ENCODE measurements around the gene MYH4. TPM values are rescaled to one million over a fixed set of nuclear protein-coding genes. Genes with fewer than 3 reads are reported as not detected.

Gene MYH4
- polyA plus RNA-seq, 1 donor from 2014 or later, result not detected

DNA sequence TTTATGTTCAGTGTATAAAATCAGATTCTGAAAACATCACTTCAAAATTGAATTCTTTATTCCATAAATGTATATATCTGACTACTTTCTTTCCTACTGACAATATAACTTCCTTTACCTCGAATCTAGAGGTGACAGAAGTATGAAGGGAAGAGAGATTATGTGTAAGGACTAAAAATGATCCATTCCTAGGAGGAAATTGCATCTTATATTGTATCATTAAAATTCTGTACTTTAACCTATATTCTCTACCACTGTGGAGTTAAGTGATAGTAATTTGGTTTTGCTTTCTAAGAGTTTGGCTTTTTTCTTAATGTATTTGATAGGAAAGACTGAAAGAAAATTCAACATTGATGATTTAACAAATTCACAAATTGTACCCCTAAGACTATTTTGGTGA is 11.4 kb downstream of the MYH4 start:
- Mint-ChIP-seq H3K4me1 (no peaks in the 10 kb centered on the region), H3K27ac (no peak overlapping the region), H3K9me3 (peaks cover 0 to 2% (median 2%) of the 10 kb centered on the region in 3 donors), H3K27me3 (peaks cover 4% of the 10 kb centered on the region), H3K4me3 (no peak overlapping the region), H3K36me3 (no peaks in the 10 kb centered on the region)

DNA sequence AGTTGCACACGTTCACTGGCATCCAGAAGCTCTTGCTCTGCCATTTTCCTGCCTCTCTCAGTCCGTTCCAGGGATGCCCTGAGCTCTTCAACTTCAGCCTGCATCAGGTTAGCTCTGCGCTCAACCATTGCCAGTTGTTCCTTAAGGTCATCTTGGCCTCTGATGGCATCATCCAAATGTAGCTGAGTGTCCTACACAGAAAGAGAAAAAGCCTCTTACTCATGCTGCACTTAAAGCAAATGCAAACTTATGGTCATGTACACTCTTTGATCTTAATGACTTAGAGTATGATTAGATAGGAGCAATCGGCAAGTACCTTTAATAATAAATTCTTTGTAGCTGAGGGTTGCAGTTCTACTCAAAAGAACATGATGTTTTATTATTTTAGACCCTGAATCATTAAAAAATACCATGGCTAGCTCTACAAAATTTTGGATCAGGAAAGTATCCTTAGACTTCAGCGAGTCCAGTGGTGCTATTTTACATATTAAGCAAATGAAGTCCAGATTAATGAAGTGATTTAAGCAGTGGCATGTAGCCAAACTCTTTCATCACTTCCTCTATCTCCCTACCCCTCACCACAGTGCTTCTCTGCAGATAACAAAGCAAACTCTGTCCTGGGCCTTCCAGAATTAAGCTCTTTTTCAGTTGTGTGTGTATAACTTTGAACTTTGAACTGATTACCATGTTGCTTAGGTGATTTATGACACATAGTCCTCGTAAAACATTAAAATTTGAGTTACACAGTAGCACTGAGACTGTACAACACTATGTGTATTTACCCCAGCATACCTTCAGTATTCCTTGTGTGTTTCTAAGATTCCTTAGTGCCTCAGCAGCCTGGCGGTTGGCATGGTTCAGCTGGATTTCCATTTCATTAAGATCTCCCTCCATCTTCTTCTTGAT is 22.1 kb downstream of the MYH4 start:
- Mint-ChIP-seq H3K36me3 (no peaks in the 10 kb centered on the region), H3K9me3 (peaks cover 0 to 6% (median 0%) of the 10 kb centered on the region in 3 donors), H3K27ac (no peak overlapping the region), H3K4me3 (no peak overlapping the region), H3K4me1 (no peaks in the 10 kb centered on the region), H3K27me3 (peaks cover 4% of the 10 kb centered on the region)

DNA sequence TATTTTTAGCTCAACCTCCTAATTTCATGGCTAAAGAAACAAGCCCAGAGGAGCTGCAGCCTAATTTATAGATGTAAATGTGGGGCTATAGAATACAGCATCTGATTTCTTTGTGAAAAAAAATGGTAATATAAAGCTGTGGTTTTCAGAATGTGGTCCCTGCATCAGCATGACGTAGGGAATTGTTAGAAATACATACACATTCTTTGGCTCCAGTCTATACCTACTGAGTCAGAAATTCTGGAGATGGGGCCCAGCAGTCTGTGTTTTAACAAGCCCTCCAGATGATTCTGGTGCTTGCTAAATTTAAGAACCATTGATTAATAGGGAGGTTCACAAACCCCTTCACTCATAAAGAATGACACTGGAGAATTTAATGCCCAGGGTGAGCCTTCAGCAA is 29.5 kb downstream of the MYH4 start:
- peaks cover 9% of the 10 kb centered on the region for H3K27me3 Mint-ChIP-seq
- H3K9me3 Mint-ChIP-seq, result peaks cover 0 to 15% (median 2%) of the 10 kb centered on the region in 3 donors
- H3K36me3 Mint-ChIP-seq, result no peaks in the 10 kb centered on the region
- no peak overlapping the region for H3K4me3 Mint-ChIP-seq
- no peaks in the 10 kb centered on the region for H3K4me1 Mint-ChIP-seq
- no peak overlapping the region for H3K27ac Mint-ChIP-seq

DNA sequence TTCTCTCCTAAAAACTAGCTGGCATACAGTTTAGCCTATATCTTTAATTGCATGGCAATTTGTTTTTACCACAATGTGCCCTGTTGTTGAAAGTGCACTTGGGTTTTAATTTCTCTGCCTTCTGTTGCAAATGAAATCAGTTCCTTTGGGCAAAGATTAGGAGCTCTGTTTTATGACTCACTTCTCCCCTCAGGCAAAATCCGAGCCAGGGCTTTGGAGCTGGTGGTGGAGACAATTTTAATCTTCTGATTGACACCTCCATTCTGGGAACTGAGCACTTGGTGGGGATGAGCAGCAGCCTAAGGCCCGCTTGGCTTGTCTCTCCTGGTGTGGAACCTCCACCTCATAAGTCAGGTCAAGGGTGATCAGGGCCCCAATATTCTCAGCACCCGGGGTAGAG is 34.3 kb downstream of the MYH4 start:
- no peak overlapping the region for H3K4me3 Mint-ChIP-seq
- H3K27me3 Mint-ChIP-seq, result peaks cover 9% of the 10 kb centered on the region

DNA sequence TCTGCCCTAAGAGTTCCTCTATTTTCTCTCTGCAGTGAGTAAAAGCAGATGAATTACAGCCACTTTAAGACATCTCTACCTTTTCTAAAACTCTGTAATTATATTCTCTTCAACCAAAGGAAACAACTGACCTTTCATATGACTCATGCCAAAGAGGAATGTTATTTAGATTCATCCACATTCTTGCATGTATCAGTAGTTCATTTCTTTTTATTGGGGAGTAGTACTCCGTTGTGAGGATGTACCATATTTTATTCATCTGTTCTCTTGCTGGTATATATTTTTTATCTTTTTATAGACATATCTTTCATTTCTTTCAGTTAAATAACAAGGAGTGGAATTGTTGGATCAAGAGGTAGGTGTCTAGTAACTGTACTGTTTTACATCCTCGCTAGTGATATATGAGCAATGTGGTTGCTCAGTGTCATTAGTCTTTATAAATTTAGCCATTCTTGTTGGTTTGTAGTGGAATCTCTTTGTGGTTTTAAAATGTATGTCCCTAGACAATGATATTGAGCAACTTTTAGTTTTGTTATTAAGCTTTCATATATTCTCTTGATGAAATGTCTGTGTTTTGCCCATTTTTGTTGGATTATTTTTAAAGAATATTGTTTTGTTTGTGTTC is 39.8 kb downstream of the MYH4 start:
- peaks cover 2% of the 10 kb centered on the region for H3K27me3 Mint-ChIP-seq
- H3K27ac Mint-ChIP-seq, result no peak overlapping the region
- H3K9me3 Mint-ChIP-seq, result peaks cover 3 to 16% (median 7%) of the 10 kb centered on the region in 3 donors
- H3K4me1 Mint-ChIP-seq, result no peaks in the 10 kb centered on the region
- H3K36me3 Mint-ChIP-seq, result no peaks in the 10 kb centered on the region
- no peak overlapping the region for H3K4me3 Mint-ChIP-seq

More for the DNA sequence above, 34.3 kb downstream of the MYH4 start:
- no peak overlapping the region for H3K27ac Mint-ChIP-seq
- H3K4me1 Mint-ChIP-seq, result no peaks in the 10 kb centered on the region
- H3K36me3 Mint-ChIP-seq, result no peaks in the 10 kb centered on the region
- peaks cover 3 to 32% (median 7%) of the 10 kb centered on the region in 3 donors for H3K9me3 Mint-ChIP-seq

DNA sequence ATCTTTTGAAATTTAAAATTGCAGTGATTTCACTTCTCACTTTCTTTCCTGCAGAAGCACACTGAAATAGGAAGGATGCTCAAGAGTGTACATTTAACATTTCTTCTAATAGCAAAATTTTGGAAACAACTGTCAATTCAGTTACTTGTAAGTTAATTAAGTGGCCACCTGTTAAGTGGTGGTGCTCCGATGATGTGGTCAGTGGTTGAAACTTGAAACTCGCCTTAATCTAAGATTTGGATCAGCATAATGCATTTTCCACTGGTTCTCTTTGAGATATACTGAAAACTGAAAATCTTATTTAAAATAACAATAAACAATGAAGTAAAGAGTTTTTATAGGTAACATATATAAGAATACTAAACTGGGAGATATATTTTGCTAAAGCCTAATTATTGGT is 40.6 kb downstream of the MYH4 start:
- Mint-ChIP-seq H3K4me3 (no peak overlapping the region), H3K4me1 (no peaks in the 10 kb centered on the region), H3K27me3 (peaks cover 2% of the 10 kb centered on the region), H3K36me3 (no peaks in the 10 kb centered on the region), H3K27ac (no peak overlapping the region), H3K9me3 (peaks cover 2 to 12% (median 7%) of the 10 kb centered on the region in 3 donors)

DNA sequence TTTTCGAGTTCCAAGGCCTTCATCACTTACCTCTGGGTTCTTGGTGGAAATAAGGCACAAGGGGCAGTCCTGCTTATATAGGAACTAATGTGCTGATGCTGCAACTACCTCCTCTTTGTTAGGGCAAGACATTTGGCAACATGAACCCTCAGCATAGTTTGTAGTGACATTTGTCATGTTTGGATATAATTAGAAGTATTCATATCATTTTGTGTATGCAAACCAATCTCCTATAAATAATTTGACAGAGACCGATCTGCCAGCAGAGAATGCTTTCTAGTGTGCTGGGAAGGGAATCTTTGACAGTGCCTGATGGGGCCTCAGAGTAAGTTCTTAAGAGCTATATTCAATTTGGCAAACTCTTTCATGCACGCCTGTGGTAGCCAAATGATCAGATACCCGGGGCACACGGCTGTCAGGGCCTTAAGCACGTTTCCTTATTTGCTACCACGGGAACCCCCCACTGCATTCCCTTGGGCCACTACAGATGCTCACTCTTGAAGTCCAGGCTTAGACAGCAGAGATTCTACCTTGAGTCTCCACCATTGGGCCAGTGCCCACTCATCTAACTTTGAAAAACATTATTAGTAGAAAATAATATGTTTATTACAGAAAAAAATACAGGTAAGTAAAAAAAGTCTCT is 47.3 kb downstream of the MYH4 start, which contains the start of gene MYH8:
TSS of gene MYH8 (minus strand) at position 51 of the 643 bp plus-strand sequence. CDS start 1,723 bp downstream, outside the sequence.
- Mint-ChIP-seq H3K4me1 (no peaks in the 10 kb centered on the region), H3K9me3 (no peaks in the 10 kb centered on the region), H3K36me3 (no peaks in the 10 kb centered on the region), H3K27ac (no peak within 1 kb of the TSS), H3K27me3 (no peaks in the 10 kb centered on the region), H3K4me3 (no peak within 1 kb of the TSS)

DNA sequence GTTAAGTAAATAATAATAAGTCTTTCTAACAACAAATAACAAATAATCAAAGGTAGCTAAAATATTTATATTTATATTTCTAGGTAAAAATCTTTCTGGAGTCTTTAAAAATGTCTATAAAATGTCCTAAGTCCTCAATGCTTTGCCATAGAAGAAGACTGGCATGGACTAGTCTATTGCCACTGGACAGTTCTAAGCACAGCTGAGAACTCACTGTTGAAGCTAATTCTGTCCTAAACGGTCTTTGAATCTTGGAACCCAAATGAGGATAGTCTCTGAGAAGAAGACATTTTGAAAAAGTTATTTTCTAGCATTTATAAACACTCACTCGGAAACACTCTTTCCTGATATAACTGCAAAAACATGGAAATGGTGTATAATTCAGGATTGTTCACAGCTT is 48.1 kb downstream of the MYH4 start:
- H3K4me1 Mint-ChIP-seq, result no peaks in the 10 kb centered on the region
- H3K27me3 Mint-ChIP-seq, result no peaks in the 10 kb centered on the region
- H3K36me3 Mint-ChIP-seq, result no peaks in the 10 kb centered on the region
- no peak overlapping the region for H3K4me3 Mint-ChIP-seq
- H3K27ac Mint-ChIP-seq, result no peak overlapping the region
- no peaks in the 10 kb centered on the region for H3K9me3 Mint-ChIP-seq

DNA sequence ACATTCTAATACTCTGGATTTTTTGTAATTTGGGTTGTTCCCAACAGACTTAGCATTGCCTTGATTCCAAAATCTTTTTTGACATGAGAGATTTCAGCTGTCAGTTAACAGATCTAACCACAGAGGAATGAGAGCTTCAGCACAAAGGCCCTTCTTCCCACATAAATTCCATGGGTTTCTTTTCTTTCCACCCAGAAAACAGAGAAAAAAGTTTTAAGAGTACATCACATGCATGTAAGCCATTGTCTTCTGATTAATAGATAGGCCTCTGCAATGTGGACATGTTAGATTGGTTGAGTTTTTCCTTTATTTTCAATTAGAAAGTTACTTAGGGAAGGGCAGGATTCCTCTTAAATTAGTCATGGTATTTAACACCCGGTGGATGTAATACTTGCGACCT is 48.5 kb downstream of the MYH4 start:
- Mint-ChIP-seq H3K36me3 (no peaks in the 10 kb centered on the region), H3K4me1 (no peaks in the 10 kb centered on the region), H3K27me3 (no peaks in the 10 kb centered on the region), H3K9me3 (no peaks in the 10 kb centered on the region), H3K4me3 (no peak overlapping the region), H3K27ac (no peak overlapping the region)

DNA sequence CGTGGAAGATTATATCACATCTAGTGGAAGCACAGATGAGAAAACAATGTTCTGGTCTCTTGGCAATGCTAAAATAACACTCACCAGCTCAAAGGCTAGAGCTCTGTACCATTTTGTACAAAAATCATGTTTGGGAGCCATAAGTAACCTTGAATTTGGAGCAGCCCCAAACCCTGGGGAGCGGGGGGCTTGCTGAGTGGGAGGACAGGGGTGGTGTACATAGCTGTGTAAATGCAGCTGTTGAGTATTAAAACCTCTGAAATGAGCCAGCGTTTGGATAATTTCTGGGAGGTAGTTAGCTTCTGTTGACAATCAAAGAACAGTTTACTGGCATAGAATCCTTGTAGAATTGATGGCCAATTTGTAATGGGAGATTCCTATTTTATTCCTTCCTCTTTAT is 51.9 kb downstream of the MYH4 start:
- Mint-ChIP-seq H3K9me3 (no peaks in the 10 kb centered on the region), H3K36me3 (no peaks in the 10 kb centered on the region), H3K4me3 (no peak overlapping the region), H3K27me3 (no peaks in the 10 kb centered on the region), H3K27ac (no peak overlapping the region), H3K4me1 (no peaks in the 10 kb centered on the region)

DNA sequence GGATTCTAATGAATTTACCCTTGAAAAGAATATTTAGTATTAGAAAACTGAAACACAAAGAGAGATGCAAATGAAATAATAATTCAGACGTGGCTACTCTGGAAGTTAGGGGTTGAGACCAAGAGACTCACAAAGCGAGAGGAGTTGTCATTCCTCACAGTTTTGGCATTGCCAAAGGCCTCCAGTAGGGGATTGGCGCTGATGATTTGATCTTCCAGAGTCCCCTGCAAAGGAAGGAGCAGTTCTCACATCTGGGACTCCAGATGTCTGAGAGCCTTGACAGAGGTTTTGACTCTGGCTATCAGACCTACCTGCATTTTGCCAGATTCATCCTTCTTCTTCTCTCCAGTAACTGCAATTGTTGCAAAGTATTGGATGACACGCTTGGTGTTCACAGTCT is 54.2 kb downstream of the MYH4 start:
- Mint-ChIP-seq H3K4me3 (no peak overlapping the region), H3K9me3 (no peaks in the 10 kb centered on the region), H3K36me3 (no peaks in the 10 kb centered on the region), H3K27me3 (no peaks in the 10 kb centered on the region), H3K4me1 (no peaks in the 10 kb centered on the region), H3K27ac (no peak overlapping the region)

DNA sequence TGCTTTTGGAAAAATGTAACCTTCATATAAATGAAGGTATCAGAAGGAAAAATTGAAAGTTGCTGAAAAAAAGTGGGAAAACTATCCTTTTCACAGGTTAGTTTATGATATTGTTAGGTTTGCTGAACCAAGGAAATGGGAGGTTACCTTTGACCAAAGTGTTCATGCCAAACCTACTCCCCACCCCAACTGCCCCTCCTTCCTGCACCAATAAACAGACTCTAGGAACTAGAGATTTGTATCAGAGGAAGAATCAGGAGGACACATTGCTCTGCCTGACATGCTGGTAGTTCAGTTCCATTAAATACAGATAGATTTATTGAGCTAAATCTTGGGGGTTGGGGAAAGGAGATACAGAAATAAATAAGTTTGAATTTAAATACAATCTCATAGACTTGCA is 65.8 kb downstream of the MYH4 start:
- H3K4me3 Mint-ChIP-seq, result no peak overlapping the region
- peaks cover 3% of the 10 kb centered on the region for H3K36me3 Mint-ChIP-seq

DNA sequence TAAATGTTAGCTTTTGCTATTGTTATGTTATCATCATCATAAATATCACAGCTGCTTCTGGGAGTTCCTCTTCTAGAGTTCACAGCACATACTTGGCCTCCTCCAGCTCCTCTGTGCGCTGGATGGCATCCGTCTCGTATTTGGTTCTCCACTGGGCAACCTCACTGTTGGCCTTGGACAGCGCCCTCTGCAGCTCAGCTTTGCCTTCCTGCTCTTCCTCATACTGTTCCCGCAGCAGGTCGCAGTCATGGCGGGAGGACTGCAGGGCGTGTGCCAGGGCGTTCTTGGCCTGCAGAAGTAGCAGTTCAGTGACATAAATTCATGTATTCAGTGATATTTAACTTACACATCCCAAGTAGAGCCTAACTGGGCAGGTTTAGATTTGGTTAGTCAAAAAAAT is 71.0 kb downstream of the MYH4 start:
- Mint-ChIP-seq H3K4me3 (peak overlapping the region in 1 of 4 donors; percentile 26), H3K4me1 (no peaks in the 10 kb centered on the region), H3K27ac (no peak overlapping the region)

More for the DNA sequence above, 65.8 kb downstream of the MYH4 start:
- no peak overlapping the region for H3K27ac Mint-ChIP-seq
- H3K9me3 Mint-ChIP-seq, result no peaks in the 10 kb centered on the region
- peaks cover 3% of the 10 kb centered on the region for H3K27me3 Mint-ChIP-seq
- H3K4me1 Mint-ChIP-seq, result no peaks in the 10 kb centered on the region

DNA sequence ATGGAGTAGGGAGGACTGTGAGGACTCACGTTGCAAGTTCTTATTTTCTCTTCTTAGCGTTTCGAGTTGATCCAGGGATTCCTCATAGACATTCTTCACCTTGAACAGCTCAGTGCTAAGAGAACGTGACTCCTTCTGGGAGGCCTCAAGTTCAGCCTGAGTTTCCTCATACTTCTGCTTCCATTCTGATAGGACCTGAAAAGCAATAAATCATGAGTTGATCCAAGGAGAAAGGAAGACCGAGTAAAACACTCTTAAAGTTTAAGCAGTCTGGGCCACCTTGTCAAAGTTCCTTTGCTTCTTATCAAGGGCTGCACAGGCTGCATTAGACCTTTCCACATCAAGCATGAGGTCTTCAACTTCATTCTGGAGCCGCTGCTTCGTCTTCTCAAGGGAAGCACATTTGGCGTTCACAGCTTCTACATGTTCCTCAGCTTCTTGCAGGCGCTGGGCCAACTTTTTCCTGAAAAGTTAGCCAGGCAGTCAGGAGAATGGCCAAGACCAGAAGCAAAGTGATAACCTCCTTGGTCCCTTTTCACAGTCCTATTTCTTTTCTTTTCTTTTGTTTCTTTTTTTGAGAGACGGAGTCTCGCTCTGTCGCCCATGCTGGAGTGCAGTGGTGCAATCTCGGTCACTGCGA is 72.7 kb downstream of the MYH4 start:
- Mint-ChIP-seq H3K4me1 (no peaks in the 10 kb centered on the region), H3K27ac (no peak overlapping the region), H3K4me3 (no peak overlapping the region), H3K27me3 (peaks cover 6% of the 10 kb centered on the region), H3K9me3 (no peaks in the 10 kb centered on the region), H3K36me3 (no peaks in the 10 kb centered on the region)

More for the DNA sequence above, 71.0 kb downstream of the MYH4 start:
- H3K9me3 Mint-ChIP-seq, result no peaks in the 10 kb centered on the region
- H3K27me3 Mint-ChIP-seq, result peaks cover 1% of the 10 kb centered on the region
- peaks cover 1% of the 10 kb centered on the region for H3K36me3 Mint-ChIP-seq
